GDM1 (cell line): ENCODE measurements around the gene CREB3L1.

Experiments
- DNase-seq: peaks from one replicate; lab custom pipeline; 2025; lab: John Stamatoyannopoulos, UW

Gene CREB3L1, protein sequence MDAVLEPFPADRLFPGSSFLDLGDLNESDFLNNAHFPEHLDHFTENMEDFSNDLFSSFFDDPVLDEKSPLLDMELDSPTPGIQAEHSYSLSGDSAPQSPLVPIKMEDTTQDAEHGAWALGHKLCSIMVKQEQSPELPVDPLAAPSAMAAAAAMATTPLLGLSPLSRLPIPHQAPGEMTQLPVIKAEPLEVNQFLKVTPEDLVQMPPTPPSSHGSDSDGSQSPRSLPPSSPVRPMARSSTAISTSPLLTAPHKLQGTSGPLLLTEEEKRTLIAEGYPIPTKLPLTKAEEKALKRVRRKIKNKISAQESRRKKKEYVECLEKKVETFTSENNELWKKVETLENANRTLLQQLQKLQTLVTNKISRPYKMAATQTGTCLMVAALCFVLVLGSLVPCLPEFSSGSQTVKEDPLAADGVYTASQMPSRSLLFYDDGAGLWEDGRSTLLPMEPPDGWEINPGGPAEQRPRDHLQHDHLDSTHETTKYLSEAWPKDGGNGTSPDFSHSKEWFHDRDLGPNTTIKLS

DNA sequence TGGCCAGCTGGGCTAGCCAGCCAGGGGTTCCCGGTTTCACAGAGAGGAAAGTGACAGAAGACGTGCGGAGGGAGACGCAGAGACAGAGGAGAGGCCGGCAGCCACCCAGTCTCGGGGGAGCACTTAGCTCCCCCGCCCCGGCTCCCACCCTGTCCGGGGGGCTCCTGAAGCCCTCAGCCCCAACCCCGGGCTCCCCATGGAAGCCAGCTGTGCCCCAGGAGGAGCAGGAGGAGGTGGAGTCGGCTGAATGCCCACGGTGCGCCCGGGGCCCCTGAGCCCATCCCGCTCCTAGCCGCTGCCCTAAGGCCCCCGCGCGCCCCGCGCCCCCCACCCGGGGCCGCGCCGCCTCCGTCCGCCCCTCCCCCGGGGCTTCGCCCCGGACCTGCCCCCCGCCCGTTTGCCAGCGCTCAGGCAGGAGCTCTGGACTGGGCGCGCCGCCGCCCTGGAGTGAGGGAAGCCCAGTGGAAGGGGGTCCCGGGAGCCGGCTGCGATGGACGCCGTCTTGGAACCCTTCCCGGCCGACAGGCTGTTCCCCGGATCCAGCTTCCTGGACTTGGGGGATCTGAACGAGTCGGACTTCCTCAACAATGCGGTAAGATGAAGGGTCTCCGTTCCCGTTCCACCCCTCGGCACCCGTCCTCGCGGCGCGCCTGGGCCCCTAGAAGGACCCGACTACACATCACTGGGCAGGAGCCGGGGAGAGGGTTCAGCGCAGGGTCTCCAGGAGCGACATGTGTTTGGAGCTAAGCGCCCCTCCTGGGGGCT lies at the start of gene CREB3L1:
Gene CREB3L1 (plus strand): TSS at position 41 of the 765 bp plus-strand sequence. CDS start 450 bp downstream, at position 491.
- no peak for DNase-seq

DNA sequence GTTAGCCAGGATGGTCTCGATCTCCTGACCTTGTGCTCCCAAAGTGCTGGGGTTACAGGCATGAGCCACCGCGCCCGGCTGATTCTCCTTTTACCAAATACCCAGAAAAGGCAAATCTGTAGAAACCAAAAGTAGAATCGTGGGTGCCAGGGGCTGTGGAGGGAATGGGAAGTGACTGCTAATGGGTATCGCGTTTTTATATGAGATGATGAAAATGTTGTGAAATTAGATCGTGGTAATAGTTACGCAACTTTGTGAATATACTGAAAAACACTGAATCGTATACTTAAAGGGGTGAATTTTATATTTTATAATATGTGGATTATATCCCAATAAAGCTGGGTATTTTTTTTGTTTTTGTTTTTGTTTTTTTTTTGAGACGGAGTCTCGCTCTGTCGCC lies 48.2 kb upstream of the CREB3L1 start:
- DNase-seq, result no peak

DNA sequence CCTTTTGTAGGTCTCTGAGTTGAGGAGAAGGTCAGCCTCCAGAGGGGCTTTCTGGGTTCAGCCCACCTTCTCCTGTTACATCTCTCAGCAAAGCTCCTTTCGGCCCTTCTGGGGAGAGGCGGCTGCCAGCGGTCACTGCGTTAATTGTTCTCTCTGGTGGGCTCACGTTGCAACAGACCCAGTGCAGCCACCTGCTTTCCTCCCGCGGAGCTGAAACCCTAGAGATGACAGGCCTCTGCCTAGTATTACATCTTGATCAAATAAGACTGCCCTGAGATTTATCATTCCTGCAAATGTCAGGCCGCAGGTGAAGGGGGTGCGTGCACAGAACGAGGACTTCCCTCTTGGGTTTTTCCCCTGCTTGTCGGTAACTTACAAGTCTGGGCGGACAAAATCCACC lies 43.2 kb upstream of the CREB3L1 start:
- no peak for DNase-seq

DNA sequence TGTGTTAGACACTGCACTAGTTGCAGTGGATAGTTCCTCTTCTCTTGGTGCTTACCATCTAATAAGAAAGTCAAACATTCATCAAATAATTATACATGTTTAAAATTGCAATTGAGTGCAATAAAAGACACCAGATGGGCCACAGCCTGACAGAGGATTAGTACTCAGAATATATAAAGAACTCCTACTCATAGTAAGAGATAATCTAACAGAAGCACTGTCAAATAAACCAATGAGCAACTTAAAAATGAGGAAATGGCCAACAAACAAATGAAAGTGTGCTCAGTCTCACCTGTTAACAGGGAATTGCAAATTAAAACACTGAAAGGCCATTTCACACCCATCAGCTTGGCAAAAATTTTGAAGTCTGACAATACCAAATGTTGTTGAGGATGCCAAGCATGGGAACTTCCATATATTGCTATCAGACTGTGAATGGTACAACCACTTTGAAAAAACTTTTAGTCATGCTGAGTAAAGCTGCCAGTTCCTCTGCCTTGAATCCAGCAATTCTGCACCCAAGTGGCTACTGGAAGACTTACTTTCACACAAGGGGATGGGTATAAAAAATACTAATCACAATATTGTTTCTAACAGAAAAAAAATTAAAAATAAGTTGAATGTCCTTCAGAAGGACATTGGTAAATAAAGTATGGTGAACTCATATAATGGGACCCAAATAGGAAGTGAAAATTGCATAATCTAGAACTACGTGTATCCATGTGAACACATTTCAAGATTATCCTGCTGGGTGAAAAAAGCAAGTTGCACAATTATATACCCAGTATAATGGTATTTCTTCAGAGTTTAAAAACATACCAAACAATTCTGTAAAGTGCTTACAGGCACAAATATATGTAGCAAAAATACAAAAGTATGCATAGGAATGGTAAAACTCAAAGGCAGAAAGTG lies 41.4 kb upstream of the CREB3L1 start:
- no peak for DNase-seq

DNA sequence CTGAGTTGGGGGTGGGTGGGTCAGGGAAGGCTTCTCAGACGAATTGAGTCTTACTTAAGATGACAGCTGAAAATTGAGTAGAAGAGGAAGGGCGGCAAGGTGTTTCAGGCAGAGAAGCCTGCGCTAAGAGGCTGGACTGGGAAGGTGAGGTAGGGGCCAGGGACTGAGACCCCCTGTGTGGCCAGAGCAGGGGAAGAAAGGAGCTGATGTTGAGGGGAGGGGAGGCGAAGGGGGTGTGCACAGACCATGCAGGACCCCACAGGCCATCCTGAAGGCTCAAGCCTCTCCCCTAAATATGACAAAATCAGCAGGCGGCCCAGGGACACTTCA lies 40.6 kb upstream of the CREB3L1 start:
- no peak for DNase-seq

DNA sequence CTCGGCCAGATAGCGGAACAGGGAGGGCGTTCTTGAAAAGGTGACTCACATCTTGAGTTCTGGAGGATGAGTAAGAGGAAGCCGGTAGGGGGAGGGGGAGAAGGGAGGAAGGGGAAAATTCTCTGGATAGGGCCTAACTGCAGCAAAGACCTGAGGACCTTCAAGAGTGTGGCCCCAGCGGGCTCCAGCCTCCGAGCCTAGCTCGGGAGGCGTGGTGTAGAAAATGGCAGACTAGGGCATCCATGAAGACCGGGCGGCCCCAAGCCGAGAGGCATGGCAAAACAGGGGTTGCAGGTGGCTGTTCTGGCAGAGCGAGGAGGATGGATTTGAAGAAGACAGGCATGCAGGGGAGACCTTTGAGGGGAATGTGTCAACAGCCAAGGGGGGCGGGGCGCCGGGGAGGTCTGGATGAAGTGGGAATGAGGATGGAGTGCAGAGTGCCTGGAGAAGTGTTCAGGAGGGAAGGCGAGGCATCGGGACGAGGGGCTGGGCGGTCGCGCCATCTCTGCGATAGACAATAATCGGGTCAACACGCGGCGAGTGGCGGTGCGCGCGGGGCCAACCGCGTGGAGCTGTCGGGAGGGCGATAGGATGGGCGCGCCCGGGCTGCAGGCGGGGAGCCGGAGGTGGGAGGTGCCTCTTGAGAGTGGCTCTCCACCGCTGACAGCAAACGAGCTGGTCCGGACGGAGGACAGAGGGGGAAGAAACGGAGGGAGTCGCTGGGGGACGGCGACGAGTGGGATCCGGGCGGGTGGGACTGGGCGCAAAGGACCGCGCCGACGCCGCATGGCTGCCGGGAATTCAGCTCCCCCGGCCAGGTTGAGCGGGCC lies 40.0 kb upstream of the CREB3L1 start:
- DNase-seq, result no peak

DNA sequence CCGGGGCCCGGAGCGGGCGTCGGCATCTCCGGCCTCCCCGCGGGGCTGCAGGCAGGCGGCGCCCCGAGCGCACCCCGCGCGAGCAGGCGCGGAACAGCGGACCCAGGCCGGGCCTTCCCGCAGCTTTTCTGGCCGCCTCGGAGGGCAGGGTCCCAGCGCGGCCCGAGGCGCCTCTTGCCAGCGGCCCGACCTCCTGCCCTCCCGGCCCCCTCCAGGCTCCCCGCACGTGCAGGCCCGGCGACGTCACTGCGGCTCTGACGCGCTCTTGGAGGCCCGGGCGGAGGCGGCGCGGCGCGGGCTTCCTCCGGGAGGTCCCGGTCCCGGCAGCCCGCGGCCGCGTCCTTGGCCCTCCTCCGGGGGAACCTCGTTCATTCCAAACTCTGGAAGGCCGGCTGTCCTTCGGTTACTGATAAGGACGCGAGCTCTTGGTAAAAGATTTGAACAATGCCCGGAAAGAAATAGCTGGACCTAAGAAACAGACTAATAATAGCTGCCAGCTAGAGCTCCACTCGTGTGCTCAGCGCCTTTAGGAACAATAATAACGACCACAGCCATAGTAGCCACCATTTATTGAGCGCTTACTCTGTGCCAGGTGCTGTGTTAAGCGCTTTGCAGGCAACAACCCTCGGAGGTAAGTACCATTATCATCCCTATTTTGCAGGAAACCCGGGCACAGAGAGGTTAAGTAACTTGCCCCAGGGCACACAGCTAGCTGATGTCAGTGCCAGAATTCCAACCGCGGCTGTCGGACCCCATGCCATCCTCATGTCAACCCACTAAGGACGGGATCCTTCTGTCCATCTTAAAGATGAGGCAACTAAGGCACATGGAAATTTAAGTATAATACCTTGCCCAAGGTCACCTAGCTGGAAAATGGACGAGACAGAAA lies 39.1 kb upstream of the CREB3L1 start:
- DNase-seq, result no peak

DNA sequence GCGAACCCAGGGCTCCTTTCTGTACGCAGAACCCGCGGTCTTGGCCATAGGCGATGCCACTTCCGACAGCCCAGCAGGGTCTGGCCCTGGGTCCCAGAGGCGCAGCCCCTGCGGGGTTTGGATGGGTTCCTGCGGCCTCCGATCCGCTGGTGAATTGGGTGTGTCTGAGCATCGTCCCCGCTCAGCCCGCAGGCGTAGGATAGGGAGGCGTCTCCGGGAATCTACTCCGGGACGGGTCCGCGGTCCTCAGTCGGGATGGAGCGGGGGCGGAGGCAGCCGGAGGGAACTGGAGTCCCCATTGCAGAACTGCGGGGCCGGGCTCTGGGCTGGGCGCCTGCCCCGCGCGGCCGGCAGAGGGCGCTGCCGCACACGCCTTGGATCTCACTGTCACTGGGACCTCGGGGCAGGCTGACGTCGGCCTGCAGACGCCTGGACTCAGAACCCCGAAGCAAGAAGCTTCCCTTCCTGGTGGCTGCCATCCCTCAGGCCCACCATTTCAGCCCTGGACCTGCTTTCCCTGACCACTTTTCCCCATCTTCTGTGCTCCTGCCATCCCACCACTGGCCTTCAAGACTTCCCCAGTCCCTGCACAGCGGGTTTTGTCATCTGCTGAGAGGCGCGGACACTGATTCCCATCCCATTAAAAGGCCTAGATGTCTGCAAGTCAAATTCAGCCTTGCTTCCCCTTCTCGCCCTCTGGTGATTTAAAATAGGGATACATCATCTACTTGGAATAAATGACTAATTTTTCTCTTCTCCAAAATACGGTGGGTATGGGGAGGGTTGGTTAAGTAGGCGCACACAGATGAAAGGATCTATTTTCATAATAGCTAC lies 38.3 kb upstream of the CREB3L1 start:
- DNase-seq, result peak; percentile 74

DNA sequence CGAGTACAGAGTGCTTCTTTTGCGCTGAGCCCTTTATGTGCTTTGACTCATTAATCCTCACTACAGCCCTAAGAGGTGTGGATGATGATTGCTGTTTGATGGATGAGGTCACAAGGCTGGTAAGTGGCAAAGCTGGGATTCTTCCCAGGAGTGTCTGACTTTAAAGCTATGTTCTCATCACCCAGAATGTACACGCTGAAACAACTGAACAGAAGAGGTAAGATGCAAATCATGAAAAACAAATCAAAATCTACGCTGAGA lies 37.7 kb upstream of the CREB3L1 start:
- DNase-seq, result no peak

DNA sequence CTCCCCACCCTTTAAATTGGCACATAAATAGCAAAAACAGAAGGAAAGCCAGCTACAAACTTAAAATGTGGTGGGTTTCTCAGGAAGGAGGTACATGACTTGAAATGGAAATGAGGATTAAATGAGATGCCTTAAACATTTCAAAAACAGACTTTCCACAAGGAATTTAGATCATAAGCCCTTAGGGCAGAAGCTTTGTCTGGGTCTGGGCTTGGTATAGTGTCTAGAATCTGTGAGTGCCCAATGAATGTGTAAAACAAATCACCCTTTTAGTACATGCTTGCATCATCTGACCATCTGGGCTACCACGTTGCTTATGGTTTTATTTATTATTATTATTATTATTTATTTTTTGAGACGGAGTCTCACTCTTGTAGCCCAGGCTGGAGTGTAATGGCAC lies 37.1 kb upstream of the CREB3L1 start:
- DNase-seq, result no peak

DNA sequence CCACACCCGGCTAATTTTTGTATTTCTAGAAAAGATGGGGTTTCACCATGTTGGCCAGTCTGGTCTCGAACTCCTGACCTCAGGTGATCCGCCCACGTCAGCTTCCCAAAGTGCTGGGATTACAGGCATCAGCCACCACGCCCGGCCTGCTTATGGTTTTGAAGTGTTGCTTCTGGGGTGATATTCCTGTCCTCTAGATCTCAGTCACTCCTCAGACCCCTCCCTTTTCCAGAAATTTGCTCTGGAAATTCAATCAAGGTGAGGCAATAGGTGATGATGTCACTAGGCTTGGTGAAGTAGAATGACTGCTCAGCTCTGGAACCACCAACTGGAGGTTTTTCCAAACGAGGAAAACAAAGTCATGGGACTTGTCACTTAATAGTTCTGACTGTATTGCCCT lies 36.6 kb upstream of the CREB3L1 start:
- no peak for DNase-seq

DNA sequence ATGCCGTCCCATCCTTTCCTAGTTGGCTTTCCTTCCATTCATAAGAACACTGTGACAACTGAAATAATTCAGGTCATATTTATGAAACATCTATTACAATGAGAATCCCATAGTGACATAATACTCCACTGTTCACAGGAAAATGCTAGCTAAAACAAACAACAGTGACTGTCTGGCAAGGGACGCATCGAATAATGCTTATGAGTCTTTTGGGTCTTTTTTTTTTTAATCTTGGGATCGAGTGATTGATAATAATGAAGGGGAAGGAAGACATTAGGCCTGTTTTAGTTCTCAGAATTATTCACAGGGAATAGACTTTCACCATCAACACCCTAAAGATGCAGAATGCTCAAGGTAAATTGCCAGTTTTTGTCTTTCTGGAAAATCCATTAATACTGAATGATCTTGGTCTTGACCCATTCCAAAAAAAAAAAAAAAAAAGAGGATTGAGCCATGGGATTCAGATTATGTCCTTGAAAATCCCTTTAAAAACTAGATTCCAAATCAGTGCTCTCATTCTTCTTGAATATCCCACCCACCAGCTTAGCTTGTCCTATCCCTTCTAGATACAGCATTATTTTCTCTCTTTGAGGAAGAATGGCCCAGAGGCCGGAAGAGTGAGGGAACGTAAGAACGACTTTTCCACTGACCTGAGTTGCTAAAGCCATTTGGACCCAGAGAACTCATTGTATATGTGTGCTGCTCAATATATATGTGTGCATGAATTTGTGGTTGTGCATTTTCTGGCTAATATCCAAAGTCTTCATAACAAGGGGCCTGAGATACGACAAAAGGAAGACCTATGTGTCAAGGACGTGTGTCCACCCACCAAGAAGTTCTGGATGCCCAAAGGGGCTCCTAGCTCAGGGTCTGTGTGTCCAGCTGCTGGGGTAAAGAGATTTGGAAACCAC lies 35.2 kb upstream of the CREB3L1 start:
- DNase-seq, result no peak

DNA sequence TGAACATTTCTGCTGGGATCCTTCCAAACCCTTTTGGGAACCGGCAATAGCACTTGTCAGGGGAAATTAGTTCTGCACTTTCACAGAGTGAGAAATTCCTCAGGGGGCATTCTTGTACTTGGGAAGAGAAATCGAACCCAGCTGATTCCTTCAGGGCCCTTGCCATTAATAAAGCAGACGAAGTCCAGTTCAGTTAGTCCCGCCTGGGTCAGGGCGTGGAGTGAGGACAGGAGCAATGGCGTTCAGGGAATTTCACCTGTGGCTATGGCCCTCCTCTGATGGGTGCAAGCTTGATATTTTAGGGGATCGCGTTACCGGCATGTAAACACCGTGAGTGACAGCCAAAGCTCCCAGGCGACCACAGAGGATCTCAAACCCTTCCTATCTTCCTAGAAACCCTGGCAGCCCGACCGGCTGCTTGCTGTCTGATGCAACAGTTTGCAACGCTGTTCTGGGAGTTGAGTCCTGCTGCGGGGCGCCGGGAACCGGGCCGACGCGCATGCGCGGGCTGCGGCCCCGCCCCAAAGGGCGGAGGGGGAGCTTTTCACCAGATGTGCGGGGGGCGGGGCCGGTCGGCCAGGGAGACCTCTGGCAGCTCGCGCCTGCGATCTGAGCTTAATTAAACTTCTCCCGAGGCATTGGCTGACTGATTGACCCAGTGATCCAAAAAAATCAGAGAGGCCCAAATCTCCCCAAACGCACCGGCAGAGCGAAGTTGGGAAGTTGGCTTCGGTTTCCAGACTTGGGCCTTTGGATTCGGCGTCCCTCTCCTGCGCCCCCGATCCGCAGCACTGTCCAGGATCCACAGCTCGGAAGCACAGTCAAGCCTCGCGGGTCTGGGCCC lies 34.3 kb upstream of the CREB3L1 start:
- peak; percentile 80 for DNase-seq

DNA sequence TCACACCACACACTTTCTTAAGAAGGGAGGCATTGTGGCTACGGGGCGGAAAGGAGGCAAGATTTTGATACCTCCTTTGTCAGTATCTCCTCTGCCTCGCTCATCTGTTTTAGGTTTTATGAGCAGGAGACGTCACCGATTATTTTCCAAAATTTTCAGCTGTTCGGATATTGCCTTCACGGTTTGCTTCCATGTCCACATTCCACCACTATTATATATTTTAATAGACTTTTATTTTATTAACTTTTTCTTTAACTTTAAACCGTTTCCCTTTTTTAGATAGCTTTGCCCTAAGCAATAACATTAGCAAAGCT lies 33.7 kb upstream of the CREB3L1 start:
- no peak for DNase-seq

DNA sequence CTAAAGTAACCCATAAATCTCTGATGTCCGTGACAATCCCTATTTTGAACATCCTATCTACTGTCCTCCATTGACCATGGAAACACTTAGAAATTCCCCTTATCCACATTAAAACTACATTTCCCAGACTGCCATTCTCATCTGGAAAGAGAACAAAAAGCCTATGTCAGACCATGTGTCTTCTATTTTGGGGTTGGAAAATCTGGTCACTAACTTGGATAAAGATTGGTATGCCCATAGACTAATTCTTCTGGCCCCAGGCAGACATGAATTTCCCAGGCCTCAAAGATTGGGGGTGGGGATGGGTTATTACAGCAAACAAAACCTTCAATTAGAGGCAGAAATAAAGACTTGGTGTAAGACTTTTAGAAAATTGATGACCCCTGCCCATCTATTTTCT lies 30.9 kb upstream of the CREB3L1 start:
- DNase-seq, result no peak

DNA sequence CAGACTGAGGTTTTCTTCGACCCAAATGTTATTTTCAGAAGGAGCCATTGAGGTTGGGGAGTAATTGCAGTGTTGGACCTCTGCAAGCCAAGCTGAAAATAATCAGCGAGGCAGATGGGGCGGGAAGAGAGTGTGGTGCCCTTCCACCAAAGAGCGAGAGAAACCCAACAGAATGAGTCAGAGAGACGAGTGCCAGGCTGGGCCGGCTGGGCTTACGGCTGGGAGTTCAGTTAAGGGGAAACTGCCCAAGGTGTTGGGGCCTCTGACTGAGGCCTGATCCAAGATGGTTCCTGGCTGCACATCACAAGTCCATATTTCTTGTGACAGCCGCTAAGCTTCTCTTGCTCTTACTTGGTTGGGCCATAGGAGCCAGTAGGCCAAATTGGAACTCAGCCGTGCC lies 30.4 kb upstream of the CREB3L1 start:
- DNase-seq, result no peak

DNA sequence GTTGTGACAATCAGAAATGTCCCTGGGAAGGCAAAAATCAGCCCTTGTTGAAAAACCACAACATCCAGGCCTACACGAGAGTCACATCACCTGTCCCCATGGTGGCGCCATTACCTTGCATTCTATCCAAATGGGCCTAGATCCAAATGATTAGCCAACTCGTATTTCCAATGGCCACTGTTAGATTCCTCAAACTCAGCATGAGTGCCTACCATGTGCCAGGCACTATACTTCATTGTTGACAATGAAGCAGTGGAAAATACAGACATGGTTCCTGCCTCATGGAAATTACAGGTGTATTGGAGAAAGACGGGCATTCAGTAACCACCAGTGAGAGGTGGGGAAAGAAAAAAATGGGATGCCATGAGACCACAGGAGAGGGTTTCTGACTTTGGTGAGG lies 29.8 kb upstream of the CREB3L1 start:
- peak; percentile 8 for DNase-seq
